Measurements from ENCODE around the gene FLNB. TPM values are rescaled to one million over a fixed set of nuclear protein-coding genes. Genes with fewer than 3 reads are reported as not detected.

The FLNB gene
- total RNA-seq, 1 experiment from 2014 or later = 41.2 TPM

DNA sequence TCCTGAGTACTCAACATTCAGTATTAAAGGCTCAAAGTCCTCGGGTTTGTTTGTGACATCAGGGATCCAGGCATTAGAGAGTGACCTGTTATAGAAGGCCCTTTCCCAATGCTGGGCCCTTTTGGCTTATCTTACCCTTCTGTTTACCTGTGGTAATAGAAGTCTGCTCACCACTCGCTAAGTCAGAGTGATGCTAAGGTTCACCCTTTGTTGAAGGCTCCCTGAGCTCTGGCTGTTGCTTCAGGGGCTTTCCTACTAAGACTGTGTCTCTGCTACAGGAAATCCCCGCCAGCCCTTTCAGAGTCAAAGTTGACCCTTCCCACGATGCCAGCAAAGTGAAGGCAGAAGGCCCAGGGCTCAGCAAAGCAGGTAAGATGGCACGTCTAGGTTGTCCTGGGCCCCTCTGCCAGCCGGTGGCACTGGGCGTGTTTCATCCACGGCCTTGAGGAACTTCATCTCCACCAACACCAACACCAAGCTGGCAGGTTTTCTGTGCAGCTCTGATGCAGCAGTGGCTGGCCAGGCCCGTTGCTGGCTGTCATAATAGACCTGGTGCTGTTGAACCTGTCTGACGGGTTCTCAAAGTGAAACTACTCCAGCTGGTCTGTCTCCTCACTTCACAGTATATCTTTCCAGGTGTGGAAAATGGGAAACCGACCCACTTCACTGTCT, 103.4 kb downstream of the FLNB start:
- H3K36me3 ChIP-seq (ENCODE audit: insufficient read depth, low read length, poor library complexity, severe bottlenecking) = no peaks in the 10 kb centered on the region
- CTCF ChIA-PET = no interaction called here
- H3K4me1 ChIP-seq (ENCODE audit: insufficient read depth, low read length, poor library complexity, severe bottlenecking) = no peaks in the 10 kb centered on the region
- POLR2A ChIA-PET (ENCODE audit: low non-redundant PET) = no interaction called here
- no peaks in the 10 kb centered on the region for H3K27me3 ChIP-seq (replicated peaks; ENCODE audit: insufficient read depth, low read depth, low read length, poor library complexity)
- no peak for DNase-seq (ENCODE audit: low spot score)
- no TSS peak for BruUV-seq (replicated peaks)
- H3K27ac ChIP-seq (ENCODE audit: low read depth, low read length, poor library complexity, severe bottlenecking) = no peak overlapping the region
- intact Hi-C loops (cut with micrococcal nuclease; ENCODE audit: unreplicated experiment) = no loop called here
- H3K4me3 ChIP-seq (ENCODE audit: low read depth, low read length, poor library complexity, severe bottlenecking) = no peak overlapping the region
- no peaks in the 10 kb centered on the region for H3K9me3 ChIP-seq (ENCODE audit: low read depth, low read length, poor library complexity, severe bottlenecking)
- TF ChIP-seq, protein P1, sequence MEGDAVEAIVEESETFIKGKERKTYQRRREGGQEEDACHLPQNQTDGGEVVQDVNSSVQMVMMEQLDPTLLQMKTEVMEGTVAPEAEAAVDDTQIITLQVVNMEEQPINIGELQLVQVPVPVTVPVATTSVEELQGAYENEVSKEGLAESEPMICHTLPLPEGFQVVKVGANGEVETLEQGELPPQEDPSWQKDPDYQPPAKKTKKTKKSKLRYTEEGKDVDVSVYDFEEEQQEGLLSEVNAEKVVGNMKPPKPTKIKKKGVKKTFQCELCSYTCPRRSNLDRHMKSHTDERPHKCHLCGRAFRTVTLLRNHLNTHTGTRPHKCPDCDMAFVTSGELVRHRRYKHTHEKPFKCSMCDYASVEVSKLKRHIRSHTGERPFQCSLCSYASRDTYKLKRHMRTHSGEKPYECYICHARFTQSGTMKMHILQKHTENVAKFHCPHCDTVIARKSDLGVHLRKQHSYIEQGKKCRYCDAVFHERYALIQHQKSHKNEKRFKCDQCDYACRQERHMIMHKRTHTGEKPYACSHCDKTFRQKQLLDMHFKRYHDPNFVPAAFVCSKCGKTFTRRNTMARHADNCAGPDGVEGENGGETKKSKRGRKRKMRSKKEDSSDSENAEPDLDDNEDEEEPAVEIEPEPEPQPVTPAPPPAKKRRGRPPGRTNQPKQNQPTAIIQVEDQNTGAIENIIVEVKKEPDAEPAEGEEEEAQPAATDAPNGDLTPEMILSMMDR (conservative IDR thresholded peaks at IDR 0.05; ENCODE audit: low read depth, low read length) = no peak
- TF ChIP-seq EZH2 (IDR thresholded peaks at IDR 0.05; ENCODE audit: borderline replicate concordance, low read depth, low read length, poor library complexity, severe bottlenecking) = no peak

DNA sequence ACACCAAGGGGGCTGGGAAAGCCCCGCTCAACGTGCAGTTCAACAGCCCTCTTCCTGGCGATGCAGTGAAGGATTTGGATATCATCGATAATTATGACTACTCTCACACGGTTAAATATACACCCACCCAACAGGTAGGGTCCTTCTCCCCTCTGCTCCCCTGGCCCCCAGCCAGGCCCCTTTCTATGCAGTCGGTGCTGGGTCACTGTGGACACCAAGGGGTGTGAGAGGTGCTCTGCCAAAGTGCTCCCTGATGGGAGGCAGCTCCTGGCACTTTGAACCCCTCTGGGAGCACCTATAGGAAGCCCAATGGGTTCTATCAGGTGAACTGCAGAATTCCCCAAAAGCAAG, 103.9 kb downstream of the FLNB start:
- intact Hi-C loops (cut with micrococcal nuclease; ENCODE audit: unreplicated experiment) = no loop called here
- no peak for DNase-seq (ENCODE audit: low spot score)
- no peaks in the 10 kb centered on the region for H3K27me3 ChIP-seq (replicated peaks; ENCODE audit: insufficient read depth, low read depth, low read length, poor library complexity)
- no TSS peak for BruUV-seq (replicated peaks)
- no peak overlapping the region for H3K27ac ChIP-seq (ENCODE audit: low read depth, low read length, poor library complexity, severe bottlenecking)
- ChIA-PET CTCF (no interaction called here), POLR2A (ENCODE audit: low non-redundant PET) (no interaction called here)
- TF ChIP-seq EZH2 (IDR thresholded peaks at IDR 0.05; ENCODE audit: borderline replicate concordance, low read depth, low read length, poor library complexity, severe bottlenecking) = no peak
- TF ChIP-seq, protein P1 (conservative IDR thresholded peaks at IDR 0.05; ENCODE audit: low read depth, low read length) = no peak
- H3K9me3 ChIP-seq (ENCODE audit: low read depth, low read length, poor library complexity, severe bottlenecking) = no peaks in the 10 kb centered on the region
- no peak overlapping the region for H3K4me3 ChIP-seq (ENCODE audit: low read depth, low read length, poor library complexity, severe bottlenecking)
- no peaks in the 10 kb centered on the region for H3K36me3 ChIP-seq (ENCODE audit: insufficient read depth, low read length, poor library complexity, severe bottlenecking)
- H3K4me1 ChIP-seq (ENCODE audit: insufficient read depth, low read length, poor library complexity, severe bottlenecking) = no peaks in the 10 kb centered on the region

DNA sequence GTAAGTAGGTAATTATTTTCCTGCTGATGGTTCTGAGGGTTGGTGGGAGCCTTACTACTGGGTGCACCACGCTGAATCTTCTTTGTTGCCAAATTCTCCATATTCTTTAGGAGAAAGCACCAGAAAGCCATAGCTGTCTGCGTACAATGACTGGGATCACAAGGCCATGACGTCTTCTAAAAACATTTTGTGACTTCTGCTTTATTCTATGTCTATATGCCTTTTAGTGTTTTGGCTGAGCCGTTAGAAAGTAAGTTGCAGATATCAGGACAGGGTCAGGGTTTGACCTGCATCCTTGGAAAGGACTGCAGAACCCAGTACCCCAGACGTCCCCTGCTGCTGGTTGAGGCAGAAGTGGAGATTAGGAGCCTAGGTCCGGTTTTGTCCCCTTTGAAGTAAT, 107.0 kb downstream of the FLNB start:
- no peak for DNase-seq (ENCODE audit: low spot score)
- no peaks in the 10 kb centered on the region for H3K36me3 ChIP-seq (ENCODE audit: insufficient read depth, low read length, poor library complexity, severe bottlenecking)
- H3K27me3 ChIP-seq (replicated peaks; ENCODE audit: insufficient read depth, low read depth, low read length, poor library complexity) = no peaks in the 10 kb centered on the region
- POLR2A ChIA-PET (ENCODE audit: low non-redundant PET) = no interaction called here
- intact Hi-C loops (cut with micrococcal nuclease; ENCODE audit: unreplicated experiment) = no loop called here
- no peak overlapping the region for H3K4me3 ChIP-seq (ENCODE audit: low read depth, low read length, poor library complexity, severe bottlenecking)
- TF ChIP-seq, protein P1 (conservative IDR thresholded peaks at IDR 0.05; ENCODE audit: low read depth, low read length) = no peak
- TF ChIP-seq EZH2 (IDR thresholded peaks at IDR 0.05; ENCODE audit: borderline replicate concordance, low read depth, low read length, poor library complexity, severe bottlenecking) = no peak
- CTCF ChIA-PET = no interaction called here
- no peaks in the 10 kb centered on the region for H3K4me1 ChIP-seq (ENCODE audit: insufficient read depth, low read length, poor library complexity, severe bottlenecking)
- no peaks in the 10 kb centered on the region for H3K9me3 ChIP-seq (ENCODE audit: low read depth, low read length, poor library complexity, severe bottlenecking)
- no TSS peak for BruUV-seq (replicated peaks)
- H3K27ac ChIP-seq (ENCODE audit: low read depth, low read length, poor library complexity, severe bottlenecking) = no peak overlapping the region

Data from A673 (cell line).